HG02759 (cell line): ENCODE data around the gene KCNK1.
"Not testable (repeated sequence)": the region's sequence is repeated elsewhere in the genome, so short reads cannot be mapped to it uniquely, and the experiment has no call there.

Experiments
- ATAC-seq: cut with Tn5 transposase; IDR thresholded peaks from one replicate; pipeline ENCODE4 v1.9.1; 2021; ENCODE audit warnings: mild to moderate bottlenecking, moderate library complexity; ENCODE audit not compliant: unreplicated experiment

The KCNK1 gene

GRCh38 chr1:233664804-233665574 lies 51.1 kb downstream of the KCNK1 start:
- no peak for ATAC-seq

- no peak for ATAC-seq
Observed at GRCh38 chr1:233665575-233666270, 51.8 kb downstream of the KCNK1 start.

- ATAC-seq, result no peak
Observed at GRCh38 chr1:233667741-233668140, 53.8 kb downstream of the KCNK1 start.

GRCh38 chr1:233668146-233668724 lies 54.3 kb downstream of the KCNK1 start:
- ATAC-seq, result no peak

- no peak for ATAC-seq
Observed at GRCh38 chr1:233668725-233669294, 54.9 kb downstream of the KCNK1 start.

GRCh38 chr1:233670363-233670762 lies 56.5 kb downstream of the KCNK1 start:
- ATAC-seq, result not testable (repeated sequence)

- ATAC-seq, result no peak
Observed at GRCh38 chr1:233671286-233671685, 57.4 kb downstream of the KCNK1 start.

- ATAC-seq, result no peak
Observed at GRCh38 chr1:233672732-233673131, 58.8 kb downstream of the KCNK1 start.

GRCh38 chr1:233673261-233673946 lies 59.5 kb downstream of the KCNK1 start:
- ATAC-seq, result peak; percentile 64

GRCh38 chr1:233673947-233674431 lies 60.1 kb downstream of the KCNK1 start:
- no peak for ATAC-seq

- ATAC-seq, result no peak
Observed at GRCh38 chr1:233675446-233675845, 61.5 kb downstream of the KCNK1 start.

- peak; percentile 67 for ATAC-seq
Observed at GRCh38 chr1:233675893-233676292, 62.0 kb downstream of the KCNK1 start.

GRCh38 chr1:233677690-233678354 lies 63.9 kb downstream of the KCNK1 start:
- no peak for ATAC-seq

- no peak for ATAC-seq
Observed at GRCh38 chr1:233679030-233679429, 65.1 kb downstream of the KCNK1 start.

- no peak for ATAC-seq
Observed at GRCh38 chr1:233679591-233680373, 65.9 kb downstream of the KCNK1 start.

GRCh38 chr1:233681285-233681684 lies 67.4 kb downstream of the KCNK1 start:
- no peak for ATAC-seq

GRCh38 chr1:233686653-233687052 lies 72.7 kb downstream of the KCNK1 start:
- not testable (repeated sequence) for ATAC-seq

GRCh38 chr1:233689017-233689747 lies 75.3 kb downstream of the KCNK1 start:
- no peak for ATAC-seq

- ATAC-seq, result no peak
Observed at GRCh38 chr1:233689748-233690254, 75.9 kb downstream of the KCNK1 start.
